Measurements from ENCODE around the gene TTLL5.

The TTLL5 gene

GRCh38 chr14:75976826-75977581 lies 316.0 kb downstream of the TTLL5 start:
- DNase-seq = no peak

GRCh38 chr14:75977582-75977943 lies 316.5 kb downstream of the TTLL5 start:
- DNase-seq = no peak

GRCh38 chr14:75978249-75978731 lies 317.2 kb downstream of the TTLL5 start:
- no peak for DNase-seq

GRCh38 chr14:75979071-75979571 lies 318.1 kb downstream of the TTLL5 start:
- peak in 2 of 3 donors; percentile 10 to 37 for DNase-seq

GRCh38 chr14:75979648-75980565 lies 318.9 kb downstream of the TTLL5 start:
- no peak for DNase-seq

- DNase-seq = no peak
Measured at GRCh38 chr14:75980856-75981255, 319.8 kb downstream of the TTLL5 start.

- peak; percentile 52 to 72 (median 61) for DNase-seq
Measured at GRCh38 chr14:75981426-75982265, 320.6 kb downstream of the TTLL5 start, which contains the start of gene TGFB3. TSS of gene TGFB3 (minus strand) at chr14:75981995. CDS start at chr14:75980893, 1,102 bp downstream.

GRCh38 chr14:75982266-75983018 lies 321.4 kb downstream of the TTLL5 start:
- peak; percentile 82 to 88 (median 88) for DNase-seq

- DNase-seq = no peak
Measured at GRCh38 chr14:75983019-75983358, 321.9 kb downstream of the TTLL5 start.

- DNase-seq = no peak
Measured at GRCh38 chr14:75984674-75985073, 323.6 kb downstream of the TTLL5 start.

- peak; percentile 87 to 95 (median 94) for DNase-seq
Measured at GRCh38 chr14:75985618-75986438, 324.8 kb downstream of the TTLL5 start, which contains the start of gene IFT43. TSS of gene IFT43 (plus strand) at chr14:75985763. CDS start at chr14:75985787, 24 bp downstream.

- no peak for DNase-seq
Measured at GRCh38 chr14:75986439-75986765, 325.4 kb downstream of the TTLL5 start.

- no peak for DNase-seq
Measured at GRCh38 chr14:75987201-75987970, 326.3 kb downstream of the TTLL5 start.

- DNase-seq = no peak
Measured at GRCh38 chr14:75989134-75989533, 328.1 kb downstream of the TTLL5 start.

- no peak for DNase-seq
Measured at GRCh38 chr14:75990297-75990696, 329.3 kb downstream of the TTLL5 start.

- DNase-seq = no peak
Measured at GRCh38 chr14:75991753-75992152, 330.7 kb downstream of the TTLL5 start.

- DNase-seq = no peak
Measured at GRCh38 chr14:75993567-75994041, 332.6 kb downstream of the TTLL5 start.

- DNase-seq = no peak
Measured at GRCh38 chr14:75995372-75996041, 334.5 kb downstream of the TTLL5 start.

GRCh38 chr14:75996488-75996887 lies 335.4 kb downstream of the TTLL5 start:
- no peak for DNase-seq
